Lower leg skin (tissue), 4 donors: ENCODE results near the gene APOF. TPM values are rescaled to one million over a fixed set of nuclear protein-coding genes. Genes with fewer than 3 reads are reported as not detected.

Source experiments
- DNase-seq, 2 donors: peaks; one replicate each; pipeline ENCODE4 v3.0.0-alpha.2; 2019; ENCODE audit warnings: low spot score in 2 of 2
- H3K4me3 ChIP-seq: fragments of 200-600 bp; sonication (generic); 2 replicates; pipeline ENCODE4 v1.5.1; 2017; ENCODE audit warnings: mild to moderate bottlenecking, low read depth; ENCODE audit not compliant: poor library complexity, severe bottlenecking
- POLR2A ChIP-seq, 2 donors: fragments of 450-650 bp; IDR thresholded peaks; one replicate each; pipeline ENCODE4 v1.6.1; 2016 to 2017; ENCODE audit warnings: antibody characterized with exemption in 2 of 2, mild to moderate bottlenecking in 1 of 2, moderate library complexity in 1 of 2
- WGBS, 2 donors: methylation state at CpG; one replicate each; pipeline ENCODE4 v1.1.5; 2018; 5-methylcytosine and 5-hydroxymethylcytosine counted together
- intact Hi-C: fragments of 100-400 bp; cut with DNase I; formaldehyde crosslinking; loops from one replicate; pipeline ENCODE4 v1.15.0; 2023; ENCODE audit warnings: low total_unique reads
- total RNA-seq, 4 donors: library from RNA; depleted of rRNA; stranded (reverse); fragments of >200 nt; gene quantifications; one replicate each; pipeline ENCODE4 v1.1.0, GENCODE V29; 2016
- TF ChIP-seq, protein P1 (sequence below), 3 donors: fragments of 450-650 bp; IDR thresholded peaks; one replicate each; pipeline ENCODE4 v1.5.1; 2016; ENCODE audit warnings: antibody characterized with exemption in 3 of 3, mild to moderate bottlenecking in 3 of 3, moderate library complexity in 2 of 3

APOF gene
- total RNA-seq, 4 donors from 2014 or later, result not detected

DNA sequence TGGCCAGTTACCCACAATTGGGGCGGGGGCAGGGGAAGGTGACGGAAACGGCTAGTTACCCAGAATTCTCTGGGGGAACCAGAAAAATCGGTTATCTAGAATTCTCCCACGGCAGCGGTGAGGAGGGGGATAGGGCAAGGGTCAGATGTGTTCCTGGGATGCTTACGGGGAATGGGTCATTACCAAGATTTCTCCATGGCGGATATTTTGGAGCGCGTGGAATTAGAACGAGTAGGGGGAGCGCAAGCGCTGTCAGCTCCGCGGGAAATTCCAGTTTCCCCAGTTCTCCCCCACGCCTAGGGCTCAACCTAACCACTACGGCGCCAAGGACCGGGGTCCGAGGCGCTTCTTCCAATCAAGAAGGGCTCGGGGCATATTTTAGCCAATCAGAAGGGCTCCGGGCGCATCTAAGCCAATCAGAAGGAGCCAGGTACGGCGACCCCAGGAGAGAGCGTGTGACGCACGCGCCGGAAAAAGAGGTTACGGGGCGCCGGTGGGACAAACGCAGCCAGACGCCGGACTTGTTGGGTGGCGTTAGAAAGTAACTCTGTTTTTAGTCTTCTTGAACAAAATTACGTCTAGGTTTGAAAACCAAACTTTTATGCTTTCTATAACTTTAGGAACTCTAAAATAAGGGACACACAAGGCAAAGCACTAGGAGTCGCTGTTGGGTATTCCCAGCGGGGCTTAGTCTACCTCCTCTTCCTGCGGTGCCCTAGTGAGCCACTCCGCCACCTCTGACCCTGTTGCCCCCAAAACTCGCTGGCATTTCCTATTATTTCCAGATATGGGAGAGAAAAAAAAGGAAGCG, 28.8 kb downstream of the APOF start, which contains the start of gene PAN2:
TSS of gene PAN2 (minus strand) at position 322 of the 811 bp plus-strand sequence. CDS start 906 bp downstream, outside the sequence.
- peak within 1 kb of the TSS; percentile 39 for H3K4me3 ChIP-seq
- peak in 1 of 2 donors; percentile 66 for TF ChIP-seq POLR2A (IDR thresholded peaks at IDR 0.05)
- TF ChIP-seq, protein P1, sequence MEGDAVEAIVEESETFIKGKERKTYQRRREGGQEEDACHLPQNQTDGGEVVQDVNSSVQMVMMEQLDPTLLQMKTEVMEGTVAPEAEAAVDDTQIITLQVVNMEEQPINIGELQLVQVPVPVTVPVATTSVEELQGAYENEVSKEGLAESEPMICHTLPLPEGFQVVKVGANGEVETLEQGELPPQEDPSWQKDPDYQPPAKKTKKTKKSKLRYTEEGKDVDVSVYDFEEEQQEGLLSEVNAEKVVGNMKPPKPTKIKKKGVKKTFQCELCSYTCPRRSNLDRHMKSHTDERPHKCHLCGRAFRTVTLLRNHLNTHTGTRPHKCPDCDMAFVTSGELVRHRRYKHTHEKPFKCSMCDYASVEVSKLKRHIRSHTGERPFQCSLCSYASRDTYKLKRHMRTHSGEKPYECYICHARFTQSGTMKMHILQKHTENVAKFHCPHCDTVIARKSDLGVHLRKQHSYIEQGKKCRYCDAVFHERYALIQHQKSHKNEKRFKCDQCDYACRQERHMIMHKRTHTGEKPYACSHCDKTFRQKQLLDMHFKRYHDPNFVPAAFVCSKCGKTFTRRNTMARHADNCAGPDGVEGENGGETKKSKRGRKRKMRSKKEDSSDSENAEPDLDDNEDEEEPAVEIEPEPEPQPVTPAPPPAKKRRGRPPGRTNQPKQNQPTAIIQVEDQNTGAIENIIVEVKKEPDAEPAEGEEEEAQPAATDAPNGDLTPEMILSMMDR (IDR thresholded peaks at IDR 0.05), result no peak
- WGBS, 2 donors, result 0 to 1% methylated on average over 41 to 45 of the region's 45 CpGs
- intact Hi-C loops, result no loop called here
- peak; percentile 96 to 99 for DNase-seq

DNA sequence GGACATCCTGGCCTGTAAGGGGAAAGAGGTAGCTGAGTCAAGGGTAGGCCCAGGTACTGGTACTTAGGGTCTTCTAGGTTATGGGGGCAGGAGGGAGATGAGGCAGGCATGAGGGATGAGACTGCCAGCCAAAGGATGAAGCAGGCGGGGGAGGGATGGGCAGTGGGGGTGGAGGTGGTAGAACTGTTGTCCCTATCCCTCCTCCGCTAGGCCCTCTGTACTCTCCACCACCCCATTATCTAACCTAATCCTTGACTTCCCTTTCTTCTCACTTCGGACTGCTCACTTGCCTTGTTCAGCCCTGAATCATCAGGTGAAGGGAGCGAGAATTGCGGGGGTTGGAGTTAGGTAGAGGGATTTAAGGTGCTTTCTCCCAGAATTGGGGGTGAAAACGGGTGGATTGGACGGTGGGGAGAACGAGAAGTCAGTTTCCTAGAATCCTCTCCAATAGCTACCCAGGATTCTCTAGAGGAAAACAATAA, 29.4 kb downstream of the APOF start:
- intact Hi-C loops, result no loop called here
- WGBS, 2 donors, result 19% methylated on average over 8 of the region's 8 CpGs
- peak overlapping the region; percentile 21 for H3K4me3 ChIP-seq
- no peak for DNase-seq
- no peak for TF ChIP-seq POLR2A (IDR thresholded peaks at IDR 0.05)
- TF ChIP-seq, protein P1 (IDR thresholded peaks at IDR 0.05), result no peak

DNA sequence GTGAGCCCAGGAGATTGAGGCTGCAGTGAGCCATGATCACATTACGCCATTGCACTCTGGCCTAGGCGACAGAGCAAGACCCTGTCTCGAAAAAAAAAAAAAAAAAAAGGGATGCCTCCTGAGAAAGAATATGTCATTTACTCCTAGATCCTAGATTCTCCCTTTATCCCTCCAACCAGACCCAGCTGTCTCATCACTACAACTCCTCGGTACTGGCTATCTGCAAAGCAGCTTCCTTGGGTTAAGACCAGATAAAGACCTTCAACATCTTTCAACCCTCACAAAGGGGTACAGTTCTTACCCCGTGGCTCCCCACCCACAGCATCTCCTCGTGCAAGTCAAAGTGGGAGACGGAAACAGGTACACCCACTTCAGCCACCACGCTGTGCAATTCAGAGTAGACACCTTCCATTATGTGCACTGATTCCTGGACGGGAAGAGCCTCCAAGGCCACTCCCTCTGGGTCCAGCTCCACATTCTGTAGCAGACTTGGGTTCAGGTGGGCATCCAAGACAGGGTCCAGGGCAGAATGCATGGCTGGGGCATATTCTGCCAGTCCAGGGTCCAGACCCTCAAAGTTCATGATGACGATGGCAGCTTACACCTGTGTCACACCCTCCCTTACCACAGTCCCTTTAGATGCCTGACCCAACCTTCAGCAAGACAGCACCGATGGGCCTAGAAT, 30.0 kb downstream of the APOF start:
- intact Hi-C loops, result no loop called here
- WGBS, 2 donors, result 94 to 95% methylated on average over 11 of the region's 11 CpGs
- no peak overlapping the region for H3K4me3 ChIP-seq
- TF ChIP-seq, protein P1 (IDR thresholded peaks at IDR 0.05), result no peak
- no peak for TF ChIP-seq POLR2A (IDR thresholded peaks at IDR 0.05)
- no peak for DNase-seq

DNA sequence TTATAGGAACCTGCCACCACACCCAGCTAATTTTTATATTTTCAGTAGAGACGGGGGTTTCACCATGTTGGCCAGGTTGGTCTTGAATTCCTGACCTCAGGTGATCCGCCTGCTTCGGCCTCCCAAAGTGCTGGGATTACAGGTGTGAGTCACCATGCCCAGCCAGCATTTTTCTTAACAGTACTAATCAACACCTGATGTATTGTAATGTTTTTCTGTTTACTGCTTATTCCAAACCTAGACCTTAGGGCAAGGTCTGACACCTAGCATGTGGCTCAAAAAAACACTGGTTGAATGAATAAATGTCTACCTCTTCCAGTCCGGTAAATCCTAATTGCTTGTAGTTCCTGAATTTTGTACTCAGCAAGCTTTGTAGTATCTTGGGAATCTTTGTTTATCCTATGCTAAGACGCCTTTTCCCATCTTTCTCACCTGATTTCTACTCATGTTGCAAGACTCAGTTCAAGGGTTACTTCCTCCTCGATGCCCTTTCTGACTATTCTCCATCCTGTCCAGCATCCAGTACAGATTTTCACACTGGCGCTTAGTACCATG, 31.6 kb downstream of the APOF start:
- DNase-seq, result no peak
- TF ChIP-seq, protein P1 (IDR thresholded peaks at IDR 0.05), result no peak
- TF ChIP-seq POLR2A (IDR thresholded peaks at IDR 0.05), result no peak
- intact Hi-C loops, result no loop called here
- WGBS, 2 donors, result 94 to 96% methylated on average over 7 of the region's 7 CpGs
- H3K4me3 ChIP-seq, result no peak overlapping the region

DNA sequence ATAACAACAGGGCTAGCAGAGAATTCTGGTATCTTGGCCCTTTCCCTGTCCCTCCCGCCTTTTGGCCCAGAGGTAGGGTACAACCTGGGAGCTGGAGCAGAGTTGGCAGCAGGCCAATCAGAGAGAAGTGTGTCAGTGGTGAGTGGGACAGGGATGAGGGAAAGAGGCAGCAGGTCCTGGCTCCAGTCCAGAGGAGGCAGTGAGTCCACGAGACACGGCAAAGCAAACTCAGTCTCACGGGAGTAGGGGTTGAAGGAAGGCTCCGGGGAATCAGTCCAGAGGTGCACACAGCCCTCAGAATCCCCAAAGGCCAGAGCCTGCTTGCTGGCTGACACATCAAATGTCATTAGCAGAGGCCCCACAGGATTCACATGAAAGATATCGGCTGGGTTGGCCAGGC, 36.1 kb downstream of the APOF start:
- TF ChIP-seq, protein P1 (IDR thresholded peaks at IDR 0.05), result no peak
- WGBS, 2 donors, result 80 to 85% methylated on average over 6 of the region's 6 CpGs
- no peak overlapping the region for H3K4me3 ChIP-seq
- intact Hi-C loops, result no loop called here
- no peak for DNase-seq
